ENCODE measurements around the gene PCBP3.
A peak's percentile ranks its signal among the peaks of the same experiment; 100 is the strongest.
"Not testable (repeated sequence)": the region's sequence is repeated elsewhere in the genome, so short reads cannot be mapped to it uniquely, and the experiment has no call there.

Gene PCBP3

GRCh38 chr21:45642122-45642813 is 1.3 kb upstream of the PCBP3 start:
- no peak for DNase-seq (ENCODE audit: low read depth)
- H3K4me3 ChIP-seq (ENCODE audit: low read length): no peak overlapping the region

GRCh38 chr21:45644041-45644906 is 749 bp downstream of the PCBP3 start:
- no peak for DNase-seq (ENCODE audit: low read depth)
- H3K4me3 ChIP-seq (ENCODE audit: low read length): peak overlapping the region; percentile 52
- no peak for TF ChIP-seq CTCF (conservative IDR thresholded peaks at IDR 0.05; ENCODE audit: low read depth, low read length)

More at GRCh38 chr21:45642122-45642813, 1.3 kb upstream of the PCBP3 start:
- TF ChIP-seq CTCF (conservative IDR thresholded peaks at IDR 0.05; ENCODE audit: low read depth, low read length): no peak

GRCh38 chr21:45651921-45652320 is 8.4 kb downstream of the PCBP3 start:
- DNase-seq (ENCODE audit: low read depth): no peak
- no peak overlapping the region for H3K4me3 ChIP-seq (ENCODE audit: low read length)
- no peak for TF ChIP-seq CTCF (conservative IDR thresholded peaks at IDR 0.05; ENCODE audit: low read depth, low read length)

- no peak for DNase-seq (ENCODE audit: low read depth)
- no peak overlapping the region for H3K4me3 ChIP-seq (ENCODE audit: low read length)
- TF ChIP-seq CTCF (conservative IDR thresholded peaks at IDR 0.05; ENCODE audit: low read depth, low read length): no peak
Observed at GRCh38 chr21:45655124-45655523, 11.6 kb downstream of the PCBP3 start.

GRCh38 chr21:45656114-45656513 is 12.6 kb downstream of the PCBP3 start:
- not testable (repeated sequence) for DNase-seq (ENCODE audit: low read depth); H3K4me3 ChIP-seq (ENCODE audit: low read length)

GRCh38 chr21:45661913-45662622 is 18.5 kb downstream of the PCBP3 start:
- H3K4me3 ChIP-seq (ENCODE audit: low read length); DNase-seq (ENCODE audit: low read depth): not testable (repeated sequence)

- DNase-seq (ENCODE audit: low read depth); H3K4me3 ChIP-seq (ENCODE audit: low read length): not testable (repeated sequence)
Observed at GRCh38 chr21:45662623-45663245, 19.2 kb downstream of the PCBP3 start.

GRCh38 chr21:45669382-45669781 is 25.9 kb downstream of the PCBP3 start:
- no peak overlapping the region for H3K4me3 ChIP-seq (ENCODE audit: low read length)
- TF ChIP-seq CTCF (conservative IDR thresholded peaks at IDR 0.05; ENCODE audit: low read depth, low read length): no peak
- no peak for DNase-seq (ENCODE audit: low read depth)

All from retinal pigment epithelial cell (primary cell).